HG03439 (cell line): ENCODE measurements around the gene DGKI.
"Not testable (repeated sequence)": the region's sequence is repeated elsewhere in the genome, so short reads cannot be mapped to it uniquely, and the experiment has no call there.

Experiments used
- ATAC-seq: cut with Tn5 transposase; IDR thresholded peaks from one replicate; pipeline ENCODE4 v1.9.1; 2021; ENCODE audit warnings: mild to moderate bottlenecking, moderate library complexity; ENCODE audit not compliant: unreplicated experiment

DGKI gene

DNA sequence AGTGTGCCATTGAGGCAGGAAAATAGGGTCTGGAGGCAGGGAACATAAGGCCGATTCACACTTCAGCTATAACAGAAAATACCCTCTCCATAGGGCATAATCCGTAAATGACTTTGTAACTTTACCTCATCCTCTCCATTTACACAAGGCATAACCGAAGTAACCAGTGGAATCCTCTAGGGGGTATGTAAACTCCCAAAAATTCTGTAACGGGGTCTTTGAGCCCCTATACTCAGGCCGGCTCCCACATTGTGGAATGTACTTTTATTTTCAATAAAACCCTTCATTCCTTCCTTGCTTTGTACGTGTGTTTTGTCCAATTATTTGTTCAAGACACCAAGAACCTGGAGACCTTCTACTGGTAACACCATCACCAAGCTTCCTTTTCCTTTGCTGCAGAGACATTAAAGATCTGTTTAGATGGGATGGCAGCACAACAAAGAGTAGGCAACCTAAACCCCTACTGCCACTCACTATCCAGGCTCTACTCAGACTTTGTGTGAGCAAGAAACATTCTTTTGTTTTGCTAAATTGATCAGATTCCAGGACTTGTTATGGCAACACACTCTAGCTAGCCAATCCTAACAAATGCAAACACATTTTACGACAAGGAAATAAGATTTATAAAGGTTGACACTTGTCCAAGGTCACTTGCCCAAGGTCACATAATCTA lies 99.3 kb downstream of the DGKI start:
- ATAC-seq = no peak

GRCh38 chr7:137743021-137743420 lies 103.8 kb downstream of the DGKI start:
- no peak for ATAC-seq

DNA sequence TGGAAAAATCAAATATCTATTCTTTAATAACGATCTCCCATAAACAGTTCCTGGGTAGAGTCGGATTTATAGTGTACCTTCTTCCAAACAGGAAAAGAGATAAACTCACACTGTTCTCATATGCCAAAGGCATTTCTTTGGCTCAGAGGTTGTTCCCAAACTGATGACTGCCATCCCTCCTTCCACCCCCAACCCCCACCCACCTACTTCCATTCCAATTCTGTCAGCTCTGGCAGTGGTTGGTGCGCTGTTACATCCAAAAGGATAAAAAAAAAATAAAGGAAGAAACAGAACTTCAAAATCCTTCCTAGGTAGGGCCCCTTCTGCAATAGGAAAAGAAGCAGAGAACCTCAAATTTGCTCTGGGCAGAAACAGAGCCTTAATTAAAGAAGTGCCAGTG lies 104.7 kb downstream of the DGKI start:
- no peak for ATAC-seq

GRCh38 chr7:137741443-137741842 lies 105.3 kb downstream of the DGKI start:
- no peak for ATAC-seq

GRCh38 chr7:137734221-137734620 lies 112.6 kb downstream of the DGKI start:
- ATAC-seq = no peak

GRCh38 chr7:137732168-137732567 lies 114.6 kb downstream of the DGKI start:
- ATAC-seq = no peak

DNA sequence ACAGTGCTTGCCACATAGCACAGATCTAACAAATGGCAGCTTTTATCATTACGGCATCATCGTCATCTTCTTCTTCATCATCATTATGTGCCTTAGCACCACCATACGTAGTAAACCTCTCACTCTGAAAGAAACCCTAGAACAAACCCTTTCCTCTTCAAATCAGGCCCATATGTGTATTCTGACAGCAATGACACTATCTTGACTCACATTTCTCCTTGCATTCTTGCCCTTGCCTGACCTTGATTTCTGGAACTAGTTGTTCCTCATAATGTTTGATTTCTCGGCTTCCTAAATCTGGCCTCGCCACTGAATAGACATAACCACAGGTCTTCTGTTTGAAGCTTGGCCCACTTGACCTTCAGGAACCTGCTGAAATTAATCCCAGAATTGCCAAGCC lies 115.3 kb downstream of the DGKI start:
- no peak for ATAC-seq

- no peak for ATAC-seq
These were observed 118.3 kb downstream of the DGKI start for GRCh38 chr7:137728426-137728825.

DNA sequence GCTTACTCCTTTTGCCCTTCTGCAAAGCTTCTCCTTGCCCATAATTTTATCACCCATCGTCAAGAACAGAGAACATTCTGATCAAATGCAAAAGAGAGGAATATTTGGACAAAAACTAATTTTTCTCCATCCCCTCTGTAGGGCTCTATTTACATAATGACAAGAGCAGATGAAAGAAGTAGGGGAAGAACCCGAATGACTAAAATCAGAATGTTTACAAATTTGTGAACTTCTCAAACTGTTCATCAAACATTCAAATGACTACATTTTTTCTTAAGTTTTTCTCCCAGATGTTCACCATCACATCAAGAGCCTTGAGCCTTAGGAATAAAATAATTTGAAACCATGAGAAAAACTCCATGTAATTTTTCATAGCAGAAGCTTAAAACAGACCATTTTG lies 119.4 kb downstream of the DGKI start:
- ATAC-seq = no peak

DNA sequence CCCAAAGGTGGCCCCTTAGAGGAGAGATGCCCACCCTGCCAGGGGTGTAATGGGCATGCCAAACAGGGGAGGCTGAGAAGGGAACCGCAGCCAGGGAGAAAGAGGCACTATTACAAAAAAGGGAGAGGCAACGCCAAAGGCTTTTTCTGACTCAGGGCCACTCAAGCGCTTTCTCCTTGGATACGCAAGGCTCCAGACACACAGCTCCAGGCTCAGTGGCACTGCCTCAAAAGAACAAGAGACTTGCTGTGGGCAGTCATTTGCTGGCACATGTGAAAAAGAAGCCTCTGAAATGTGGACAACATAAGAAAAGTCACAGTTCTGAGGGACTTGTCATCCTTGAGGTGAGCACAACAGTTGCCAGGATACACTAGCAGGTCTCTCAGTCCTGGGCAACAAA lies 128.4 kb downstream of the DGKI start:
- ATAC-seq = no peak

- ATAC-seq = no peak
These were observed 128.9 kb downstream of the DGKI start for GRCh38 chr7:137717811-137718271.

DNA sequence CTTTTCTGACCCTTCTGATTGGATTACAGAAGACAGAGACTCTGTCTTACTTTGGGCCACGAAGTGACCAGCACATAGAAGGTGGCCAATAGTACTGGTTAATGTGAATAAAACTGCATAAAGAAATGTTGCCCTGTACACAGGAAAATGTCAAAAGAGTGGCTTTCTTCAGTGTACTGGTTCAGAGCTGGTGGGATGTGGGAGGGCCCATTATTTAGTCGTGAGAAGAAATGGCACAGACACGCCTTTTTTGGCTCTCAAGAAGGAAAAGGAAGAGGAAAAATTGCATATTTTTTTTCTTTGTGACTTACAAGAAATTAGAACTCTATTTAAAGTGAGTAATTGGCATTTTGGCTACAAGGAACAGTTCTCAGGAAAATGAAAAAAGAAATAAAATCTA lies 129.7 kb downstream of the DGKI start:
- no peak for ATAC-seq

- ATAC-seq = no peak
These were observed 130.7 kb downstream of the DGKI start for GRCh38 chr7:137716061-137716460.

DNA sequence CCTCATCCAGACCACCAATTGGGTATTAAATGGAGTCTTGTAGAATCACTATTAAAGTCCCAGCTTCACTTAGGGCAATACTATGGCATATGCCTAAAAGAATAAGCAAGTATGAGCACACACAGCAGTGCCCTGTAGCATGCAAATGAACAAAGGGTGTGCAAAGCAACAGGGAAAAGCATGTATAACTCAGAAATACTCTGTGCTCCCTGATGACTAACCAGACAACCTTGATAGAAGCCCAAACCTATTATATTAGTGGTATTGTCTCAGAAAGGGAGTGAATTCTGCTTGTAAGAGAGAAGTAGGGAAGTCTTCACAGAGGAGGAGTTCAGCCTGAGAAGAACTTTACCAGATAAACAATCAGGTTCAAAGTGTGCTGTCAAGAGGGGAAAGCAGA lies 131.2 kb downstream of the DGKI start:
- ATAC-seq = no peak

DNA sequence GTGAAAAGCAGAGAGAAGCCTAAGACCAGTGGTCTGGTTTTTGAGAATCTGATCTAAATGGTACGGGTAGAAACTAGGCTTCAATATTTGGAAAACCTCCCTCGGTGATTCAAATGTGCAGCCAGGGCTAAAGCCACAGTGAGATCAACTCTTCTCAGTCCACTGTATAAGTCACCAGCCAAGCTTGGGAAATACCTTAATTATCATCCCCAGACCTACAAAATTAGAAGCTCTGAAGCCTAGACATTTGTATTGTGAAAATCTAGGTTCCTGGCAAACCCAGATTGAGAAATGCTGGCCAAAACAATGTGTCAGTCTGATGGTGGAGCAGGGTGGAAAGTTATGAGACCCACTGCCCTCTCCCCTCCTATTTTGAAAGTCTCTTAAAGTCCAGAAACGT lies 131.7 kb downstream of the DGKI start:
- no peak for ATAC-seq

DNA sequence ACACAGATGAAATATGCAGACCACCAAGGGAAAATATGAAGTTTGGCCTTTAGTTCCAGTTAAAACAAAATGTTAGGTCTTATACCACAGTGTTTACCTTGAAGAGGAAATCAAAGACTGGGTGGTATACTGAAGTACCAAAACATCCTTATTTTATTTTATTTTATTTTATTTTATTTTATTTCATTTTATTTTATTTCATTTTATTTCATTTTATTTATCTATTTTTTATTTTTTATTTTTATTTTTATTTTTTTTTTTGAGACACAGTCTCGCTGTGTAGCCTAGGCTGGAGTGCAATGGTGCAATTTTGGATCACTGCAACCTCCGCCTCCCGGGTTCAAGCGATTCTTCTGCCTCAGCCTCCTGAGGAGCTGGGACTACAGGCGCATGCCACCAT lies 140.4 kb downstream of the DGKI start:
- not testable (repeated sequence) for ATAC-seq

- no peak for ATAC-seq
These were observed 142.1 kb downstream of the DGKI start for GRCh38 chr7:137704723-137705122.

GRCh38 chr7:137703291-137704010 lies 143.3 kb downstream of the DGKI start:
- no peak for ATAC-seq

- no peak for ATAC-seq
These were observed 149.8 kb downstream of the DGKI start for GRCh38 chr7:137696988-137697387.

DNA sequence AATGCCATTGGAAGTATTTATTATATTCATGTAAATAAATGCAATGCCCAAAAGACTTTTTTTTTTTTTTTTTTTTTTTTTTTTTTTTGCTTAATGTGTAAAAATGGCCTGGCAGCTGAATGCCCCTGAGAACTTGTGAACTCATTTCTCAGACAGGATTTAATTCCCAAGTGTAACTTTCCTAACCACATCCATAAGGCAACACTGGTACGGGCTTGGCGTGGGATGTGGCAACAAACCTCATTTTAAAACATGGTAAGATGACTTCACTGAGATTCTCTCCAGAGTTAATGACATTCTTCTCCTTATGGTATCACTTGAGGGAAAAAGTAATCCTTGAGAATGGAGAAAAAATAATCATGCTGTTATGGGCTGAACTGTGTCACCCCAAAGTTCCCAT lies 150.4 kb downstream of the DGKI start:
- no peak for ATAC-seq

- ATAC-seq = no peak
These were observed 150.8 kb downstream of the DGKI start for GRCh38 chr7:137695942-137696341.

GRCh38 chr7:137695494-137695893 lies 151.3 kb downstream of the DGKI start:
- ATAC-seq = no peak

- ATAC-seq = no peak
These were observed 152.4 kb downstream of the DGKI start for GRCh38 chr7:137694405-137694804.
